Heart left ventricle (tissue), 13 donors: ENCODE data around the gene NTN4.

Experiments
- POLR2A ChIP-seq, 2 donors: fragments of 450-650 bp; IDR thresholded peaks; one replicate each; pipeline ENCODE4 v1.6.1; 2017; ENCODE audit warnings: antibody characterized with exemption in 2 of 2, mild to moderate bottlenecking in 2 of 2, moderate library complexity in 2 of 2
- TF ChIP-seq, protein P1 (sequence below), 12 donors: fragments of 200-600 bp; sonication (generic) in 4 of 12; IDR thresholded peaks; one replicate each; pipeline versions ENCODE4 v1.5.0 to v1.8.0; 2018 to 2022; ENCODE audit warnings: antibody characterized with exemption in 12 of 12, mild to moderate bottlenecking in 5 of 12
- donor health status: ischemic (EF 13 %, LVEDD 7.1; RV severe dilation, severe dysfunction).
- donor health status: DM: no; HTN: yes; CAD: no.
- donor health status: DM: no; HTN: no; CAD: no.
- donor health status: ischemic (EF 25% LVEDD 6.9; RV normal size, moderate dysfunction).
- donor health status: ischemic (EF 25% LVEDD 5.7; RV mildly dilated, moderate dysfunction).
- donor health status: ischemic (EF 35%, LVEDD 5.7; RV mildly dilated, moderate dysfunction).
- donor health status: nonischemic (EF 11% LVEDD 7.7; RV severe dilation, severe dysfunction).
- donor health status: DM: yes; HTN: yes; CAD: no.
- donor health status: PGD.
- donor health status: ischemic (EF 29% LVEDD 5.4; RV normal size, mild dysfunction).
- donor health status: nonischemic (EF 23%, LVEDD 6.1; RV moderate dilation, normal function).

DNA sequence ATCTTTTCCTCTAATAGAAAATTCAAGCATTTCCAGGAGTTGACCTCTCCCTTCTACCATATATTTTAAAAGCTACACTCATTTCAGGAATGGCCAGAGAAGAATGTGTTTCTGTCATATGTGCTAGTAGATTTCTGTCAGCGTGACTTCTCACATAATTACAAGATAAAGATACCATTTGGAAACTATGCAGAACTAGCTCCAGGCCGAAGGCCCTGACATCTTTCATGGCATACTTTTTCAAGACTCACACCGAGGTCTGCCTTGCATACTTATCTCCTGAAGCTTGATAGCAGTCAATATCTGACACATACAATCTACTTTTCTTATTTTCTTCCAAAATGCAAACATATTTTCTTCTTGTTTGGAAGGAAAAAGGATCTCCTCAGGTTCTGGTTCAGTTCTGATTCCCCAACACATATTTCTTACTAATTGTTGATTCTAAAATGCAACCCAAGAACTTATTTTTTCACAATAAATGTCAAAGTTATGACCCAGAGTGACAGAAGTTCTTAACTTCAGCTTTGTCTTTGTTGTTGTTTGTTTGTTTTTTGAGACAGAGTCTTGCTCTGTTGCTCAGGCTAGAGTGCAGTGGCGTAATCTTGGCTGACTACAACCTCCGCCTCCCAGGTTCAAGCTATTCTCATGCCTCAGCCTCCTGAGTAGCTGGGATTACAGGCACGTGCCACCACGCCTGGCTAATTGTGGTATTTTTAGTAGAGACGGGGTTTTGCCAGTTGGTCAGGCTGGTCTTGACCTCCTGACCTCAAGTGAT is 99.5 kb downstream of the NTN4 start:
- TF ChIP-seq, protein P1, sequence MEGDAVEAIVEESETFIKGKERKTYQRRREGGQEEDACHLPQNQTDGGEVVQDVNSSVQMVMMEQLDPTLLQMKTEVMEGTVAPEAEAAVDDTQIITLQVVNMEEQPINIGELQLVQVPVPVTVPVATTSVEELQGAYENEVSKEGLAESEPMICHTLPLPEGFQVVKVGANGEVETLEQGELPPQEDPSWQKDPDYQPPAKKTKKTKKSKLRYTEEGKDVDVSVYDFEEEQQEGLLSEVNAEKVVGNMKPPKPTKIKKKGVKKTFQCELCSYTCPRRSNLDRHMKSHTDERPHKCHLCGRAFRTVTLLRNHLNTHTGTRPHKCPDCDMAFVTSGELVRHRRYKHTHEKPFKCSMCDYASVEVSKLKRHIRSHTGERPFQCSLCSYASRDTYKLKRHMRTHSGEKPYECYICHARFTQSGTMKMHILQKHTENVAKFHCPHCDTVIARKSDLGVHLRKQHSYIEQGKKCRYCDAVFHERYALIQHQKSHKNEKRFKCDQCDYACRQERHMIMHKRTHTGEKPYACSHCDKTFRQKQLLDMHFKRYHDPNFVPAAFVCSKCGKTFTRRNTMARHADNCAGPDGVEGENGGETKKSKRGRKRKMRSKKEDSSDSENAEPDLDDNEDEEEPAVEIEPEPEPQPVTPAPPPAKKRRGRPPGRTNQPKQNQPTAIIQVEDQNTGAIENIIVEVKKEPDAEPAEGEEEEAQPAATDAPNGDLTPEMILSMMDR (IDR thresholded peaks at IDR 0.05): no peak
- TF ChIP-seq POLR2A (IDR thresholded peaks at IDR 0.05): no peak
